ENCODE data around the gene CCNL2. TPM values are rescaled to one million over a fixed set of nuclear protein-coding genes. Genes with fewer than 3 reads are reported as not detected.

Gene CCNL2
- total and polyA plus RNA-seq, 2 experiments from 2014 or later: 150 to 199 TPM

DNA sequence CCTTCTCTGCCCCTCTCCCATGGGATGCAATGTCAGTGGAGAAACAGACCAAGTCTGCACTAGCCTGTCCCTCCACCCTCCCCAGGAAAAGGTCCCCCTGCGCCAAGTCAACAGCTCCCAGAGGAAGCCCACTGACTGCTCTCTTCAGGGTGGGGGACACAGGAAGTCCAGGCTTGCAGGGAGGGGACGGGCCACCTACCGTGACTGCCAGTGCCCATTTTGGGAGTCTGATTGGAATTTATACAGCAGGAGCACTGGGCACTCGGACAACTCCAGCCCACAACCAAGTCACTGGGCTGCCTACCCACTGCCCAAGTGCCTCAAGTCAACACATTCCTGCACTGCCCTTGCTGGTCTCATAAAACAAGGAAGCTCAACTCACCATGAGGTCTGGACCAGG is 6.1 kb downstream of the CCNL2 start:
- peaks cover 71% of the 10 kb centered on the region for H3K36me3 ChIP-seq (ENCODE audit: low read depth)
- 86 to 95% methylated on average over 4 of the region's 4 CpGs for WGBS, 2 experiments (ENCODE audit: low coverage in 1 of 2, low lambda C conversion rate in 2 of 2, missing lambda C conversion rate in 2 of 2)
- H3K4me3 ChIP-seq: no peak overlapping the region
- H3K79me2 ChIP-seq (ENCODE audit: insufficient read depth): peaks cover 93% of the 10 kb centered on the region
- no peaks in the 10 kb centered on the region for H3K27me3 ChIP-seq (replicated peaks; ENCODE audit: insufficient read depth)
- H3K9me2 ChIP-seq (ENCODE audit: insufficient read depth): no peaks in the 10 kb centered on the region
- H3K9ac ChIP-seq: no peak overlapping the region
- H3K27ac ChIP-seq: no peak overlapping the region
- no peaks in the 10 kb centered on the region for H3K9me3 ChIP-seq (ENCODE audit: low read depth)
- no peak for TF ChIP-seq EZH2 (IDR thresholded peaks at IDR 0.05; ENCODE audit: insufficient read depth, poor library complexity, severe bottlenecking)
- TF ChIP-seq EZH2phosphoT487 (IDR thresholded peaks at IDR 0.05; ENCODE audit: insufficient read depth, low read depth): no peak
- H3F3A ChIP-seq (ENCODE audit: insufficient read depth): peaks cover 8% of the 10 kb centered on the region; the same call in 1 of the 2 replicates
- no peak overlapping the region for H3K4me2 ChIP-seq (ENCODE audit: unreplicated experiment)
- H2AFZ ChIP-seq: no peak overlapping the region
- H3K4me1 ChIP-seq (ENCODE audit: insufficient read depth): peaks cover 4% of the 10 kb centered on the region; the same call in 1 of the 2 replicates
- H4K20me1 ChIP-seq (ENCODE audit: insufficient read depth): no peaks in the 10 kb centered on the region
- DNase-seq: no peak
- in situ Hi-C loops (cut with MboI): no loop called here

DNA sequence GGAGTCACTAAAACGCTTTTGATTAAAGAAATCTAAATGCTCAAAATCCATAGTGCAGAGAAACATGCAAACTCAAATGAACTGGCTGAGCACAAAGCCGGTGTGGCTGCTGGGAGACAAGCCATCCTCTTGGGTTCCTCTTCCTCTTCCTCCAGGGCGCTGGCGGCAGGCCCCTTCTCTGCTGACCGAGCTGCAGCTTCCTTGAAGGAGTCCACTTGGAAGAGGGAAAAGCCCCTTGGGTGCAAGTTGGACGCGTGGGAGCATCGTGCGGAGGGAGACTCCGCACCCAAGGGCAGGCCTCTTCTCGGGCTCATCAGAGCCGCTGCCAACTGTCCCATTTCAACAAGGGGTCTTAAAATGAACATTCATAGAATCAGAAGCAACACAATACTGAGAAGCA is 7.9 kb downstream of the CCNL2 start:
- TF ChIP-seq EZH2phosphoT487 (IDR thresholded peaks at IDR 0.05; ENCODE audit: insufficient read depth, low read depth) (no peak), EZH2 (IDR thresholded peaks at IDR 0.05; ENCODE audit: insufficient read depth, poor library complexity, severe bottlenecking) (no peak)
- Histone ChIP-seq H3K4me3 (no peak overlapping the region), H3K27me3 (replicated peaks; ENCODE audit: insufficient read depth) (no peaks in the 10 kb centered on the region), H3F3A (ENCODE audit: insufficient read depth) (no peaks in the 10 kb centered on the region), H3K4me1 (ENCODE audit: insufficient read depth) (no peaks in the 10 kb centered on the region), H3K9me3 (ENCODE audit: low read depth) (no peaks in the 10 kb centered on the region), H2AFZ (no peak overlapping the region), H3K79me2 (ENCODE audit: insufficient read depth) (peaks cover 89% of the 10 kb centered on the region), H3K36me3 (ENCODE audit: low read depth) (peaks cover 78% of the 10 kb centered on the region), H3K9ac (no peak overlapping the region), H3K4me2 (ENCODE audit: unreplicated experiment) (no peak overlapping the region), H3K9me2 (ENCODE audit: insufficient read depth) (no peaks in the 10 kb centered on the region), H3K27ac (no peak overlapping the region), H4K20me1 (ENCODE audit: insufficient read depth) (no peaks in the 10 kb centered on the region)
- 83 to 87% methylated on average over 12 of the region's 12 CpGs for WGBS, 2 experiments (ENCODE audit: low coverage in 1 of 2, low lambda C conversion rate in 2 of 2, missing lambda C conversion rate in 2 of 2)
- in situ Hi-C loops (cut with MboI): no loop called here
- DNase-seq: no peak

DNA sequence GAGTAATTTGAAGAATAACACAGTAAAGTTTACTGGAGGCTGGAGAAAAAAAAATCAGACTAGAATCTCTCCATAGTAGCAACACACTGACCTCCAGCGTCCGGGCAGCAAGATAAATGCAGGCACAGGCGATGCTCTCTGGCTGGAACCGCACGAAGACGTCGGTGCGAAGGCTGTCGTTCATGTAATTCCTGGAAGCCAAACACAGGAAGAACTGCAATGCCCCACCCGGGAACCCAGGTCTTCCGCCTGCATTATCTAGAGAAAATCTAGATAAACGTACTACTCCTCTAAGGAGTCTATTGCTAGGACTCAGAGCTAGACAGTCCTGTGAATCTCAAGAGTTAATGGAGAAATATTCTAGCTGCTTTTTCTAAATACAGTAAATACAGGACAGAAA is 8.5 kb downstream of the CCNL2 start:
- Histone ChIP-seq H2AFZ (no peak overlapping the region), H3F3A (ENCODE audit: insufficient read depth) (no peaks in the 10 kb centered on the region), H3K79me2 (ENCODE audit: insufficient read depth) (peaks cover 89% of the 10 kb centered on the region), H3K27ac (no peak overlapping the region), H3K9ac (no peak overlapping the region), H3K4me1 (ENCODE audit: insufficient read depth) (no peaks in the 10 kb centered on the region), H3K4me3 (no peak overlapping the region), H4K20me1 (ENCODE audit: insufficient read depth) (no peaks in the 10 kb centered on the region), H3K4me2 (ENCODE audit: unreplicated experiment) (no peak overlapping the region), H3K27me3 (replicated peaks; ENCODE audit: insufficient read depth) (no peaks in the 10 kb centered on the region), H3K36me3 (ENCODE audit: low read depth) (peaks cover 81% of the 10 kb centered on the region), H3K9me3 (ENCODE audit: low read depth) (no peaks in the 10 kb centered on the region), H3K9me2 (ENCODE audit: insufficient read depth) (no peaks in the 10 kb centered on the region)
- WGBS, 2 experiments (ENCODE audit: low coverage in 1 of 2, low lambda C conversion rate in 2 of 2, missing lambda C conversion rate in 2 of 2): 91 to 94% methylated on average over 12 of the region's 12 CpGs
- DNase-seq: no peak
- in situ Hi-C loops (cut with MboI): no loop called here
- TF ChIP-seq EZH2phosphoT487 (IDR thresholded peaks at IDR 0.05; ENCODE audit: insufficient read depth, low read depth): no peak
- no peak for TF ChIP-seq EZH2 (IDR thresholded peaks at IDR 0.05; ENCODE audit: insufficient read depth, poor library complexity, severe bottlenecking)

DNA sequence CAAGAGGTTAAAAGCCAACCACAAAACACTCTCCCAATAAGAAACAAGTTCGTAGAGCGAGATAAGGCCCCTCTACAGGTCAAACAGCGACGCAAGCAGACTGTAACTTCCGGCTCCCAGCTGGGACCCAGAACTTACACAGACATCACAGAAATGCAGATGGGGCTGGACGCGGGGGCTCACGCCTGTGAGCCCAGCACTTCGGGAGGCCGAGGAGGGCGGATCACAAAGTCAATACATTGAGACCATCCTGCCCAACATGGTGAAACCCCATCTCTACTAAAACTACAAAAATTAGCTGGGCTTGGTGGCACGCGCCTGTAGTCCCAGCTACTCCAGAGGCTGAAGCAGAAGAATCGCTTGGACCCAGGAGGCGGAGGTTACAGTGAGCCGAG is 11.1 kb downstream of the CCNL2 start:
- Histone ChIP-seq H3K9me2 (ENCODE audit: insufficient read depth) (no peaks in the 10 kb centered on the region), H2AFZ (no peak overlapping the region), H4K20me1 (ENCODE audit: insufficient read depth) (no peaks in the 10 kb centered on the region), H3K9ac (no peak overlapping the region), H3F3A (ENCODE audit: insufficient read depth) (no peaks in the 10 kb centered on the region), H3K4me3 (no peak overlapping the region), H3K27ac (no peak overlapping the region), H3K27me3 (replicated peaks; ENCODE audit: insufficient read depth) (no peaks in the 10 kb centered on the region), H3K79me2 (ENCODE audit: insufficient read depth) (peaks cover 89% of the 10 kb centered on the region), H3K9me3 (ENCODE audit: low read depth) (no peaks in the 10 kb centered on the region), H3K4me1 (ENCODE audit: insufficient read depth) (no peaks in the 10 kb centered on the region), H3K36me3 (ENCODE audit: low read depth) (peaks cover 63% of the 10 kb centered on the region), H3K4me2 (ENCODE audit: unreplicated experiment) (no peak overlapping the region)
- TF ChIP-seq EZH2 (IDR thresholded peaks at IDR 0.05; ENCODE audit: insufficient read depth, poor library complexity, severe bottlenecking) (no peak), EZH2phosphoT487 (IDR thresholded peaks at IDR 0.05; ENCODE audit: insufficient read depth, low read depth) (no peak)
- in situ Hi-C loops (cut with MboI): no loop called here
- no peak for DNase-seq
- 97 to 98% methylated on average over 15 to 16 of the region's 16 CpGs for WGBS, 2 experiments (ENCODE audit: low coverage in 1 of 2, low lambda C conversion rate in 2 of 2, missing lambda C conversion rate in 2 of 2)
